SK-N-SH treated with all-trans-retinoic acid at 6 μM for 48 hours (cell line): Measurements from ENCODE around the gene PHF13.

Source experiments
- ATAC-seq: fragments of 200-7000 bp; cut with Tn5 transposase; 3 replicates; pipeline ENCODE4 v1.9.1; 2020; ENCODE audit warnings: mild to moderate bottlenecking, moderate library complexity
- ARNTL ChIP-seq: fragments of 450-650 bp; formaldehyde crosslinking; IDR thresholded peaks from 2 replicates; pipeline ENCODE4 v1.5.0; 2020; ENCODE audit warnings: low read depth, mild to moderate bottlenecking, moderate library complexity, borderline replicate concordance
- BACH2 ChIP-seq: fragments of 250-450 bp; sonication (Bioruptor Pico); IDR thresholded peaks from 2 replicates; pipeline ENCODE4 v1.9.0; 2021; ENCODE audit warnings: mild to moderate bottlenecking, borderline replicate concordance
- CSDC2 ChIP-seq: fragments of 250-450 bp; sonication (Bioruptor Pico); IDR thresholded peaks from 2 replicates; pipeline ENCODE4 v1.5.0; 2020; ENCODE audit warnings: mild to moderate bottlenecking, moderate library complexity
- ESRRG ChIP-seq: fragments of 250-450 bp; sonication (Bioruptor Pico); IDR thresholded peaks from 2 replicates; pipeline ENCODE4 v1.6.1; 2021; ENCODE audit warnings: mild to moderate bottlenecking
- GLIS3 ChIP-seq: fragments of 250-450 bp; sonication (Bioruptor Pico); IDR thresholded peaks from 2 replicates; pipeline ENCODE4 v1.5.0; 2020; ENCODE audit warnings: mild to moderate bottlenecking, moderate library complexity
- ISL1 ChIP-seq: fragments of 250-450 bp; sonication (Bioruptor Pico); IDR thresholded peaks from 2 replicates; pipeline ENCODE4 v2.1.2; 2022; ENCODE audit warnings: mild to moderate bottlenecking, moderate library complexity
- OSR1 ChIP-seq: fragments of 250-450 bp; sonication (Bioruptor Pico); IDR thresholded peaks from 2 replicates; pipeline ENCODE4 v1.8.0; 2022; ENCODE audit warnings: moderate library complexity, mild to moderate bottlenecking, inconsistent platforms
- PPARA ChIP-seq: fragments of 250-450 bp; sonication (Bioruptor Pico); IDR thresholded peaks from 2 replicates; pipeline ENCODE4 v1.5.0; 2020; ENCODE audit warnings: mild to moderate bottlenecking, borderline replicate concordance
- SNAI2 ChIP-seq: fragments of 250-450 bp; sonication (Bioruptor Pico); IDR thresholded peaks from 2 replicates; pipeline ENCODE4 v1.5.0; 2020; ENCODE audit warnings: mild to moderate bottlenecking, moderate library complexity
- TCF4 ChIP-seq: fragments of 250-450 bp; sonication (Bioruptor Pico); IDR thresholded peaks from 2 replicates; pipeline ENCODE4 v1.8.0; 2021; ENCODE audit warnings: mild to moderate bottlenecking, moderate library complexity, borderline replicate concordance
- TOX ChIP-seq: fragments of 250-450 bp; sonication (Bioruptor Pico); IDR thresholded peaks from 2 replicates; pipeline ENCODE4 v1.8.0; 2021; ENCODE audit warnings: mild to moderate bottlenecking, moderate library complexity, borderline replicate concordance
- ZC3H10 ChIP-seq: fragments of 250-450 bp; sonication (Bioruptor Pico); IDR thresholded peaks from 2 replicates; pipeline ENCODE4 v1.5.1; 2021; ENCODE audit warnings: mild to moderate bottlenecking, moderate library complexity
- ZFP3 ChIP-seq: fragments of 250-450 bp; sonication (Bioruptor Pico); IDR thresholded peaks from 2 replicates; pipeline ENCODE4 v1.5.0; 2020; ENCODE audit warnings: mild to moderate bottlenecking, moderate library complexity
- ZNF565 ChIP-seq: fragments of 450-650 bp; formaldehyde crosslinking; conservative IDR thresholded peaks from 2 replicates; pipeline ENCODE4 v1.5.0; 2020; ENCODE audit warnings: low read depth, mild to moderate bottlenecking, moderate library complexity
- ZNF70 ChIP-seq: fragments of 450-650 bp; formaldehyde crosslinking; IDR thresholded peaks from 2 replicates; pipeline ENCODE4 v1.5.0; 2020; ENCODE audit warnings: mild to moderate bottlenecking, moderate library complexity
- ZNF8 ChIP-seq: fragments of 450-650 bp; formaldehyde crosslinking; IDR thresholded peaks from 2 replicates; pipeline ENCODE4 v1.5.0; 2020; ENCODE audit warnings: mild to moderate bottlenecking, moderate library complexity
- TF ChIP-seq, protein P1 (sequence below): fragments of 250-450 bp; sonication (Bioruptor Pico); IDR thresholded peaks from 2 replicates; pipeline ENCODE4 v1.5.1; 2020; ENCODE audit warnings: low read depth, mild to moderate bottlenecking, moderate library complexity
- TF ChIP-seq, protein P2 (sequence below): fragments of 250-450 bp; sonication (Bioruptor Pico); IDR thresholded peaks from 2 replicates; pipeline ENCODE4 v1.5.0; 2020; ENCODE audit warnings: mild to moderate bottlenecking, moderate library complexity
- TF ChIP-seq, protein P3 (sequence below): fragments of 250-450 bp; sonication (Bioruptor Pico); IDR thresholded peaks from 2 replicates; pipeline ENCODE4 v1.5.1; 2021; ENCODE audit warnings: mild to moderate bottlenecking, moderate library complexity

The PHF13 gene

DNA sequence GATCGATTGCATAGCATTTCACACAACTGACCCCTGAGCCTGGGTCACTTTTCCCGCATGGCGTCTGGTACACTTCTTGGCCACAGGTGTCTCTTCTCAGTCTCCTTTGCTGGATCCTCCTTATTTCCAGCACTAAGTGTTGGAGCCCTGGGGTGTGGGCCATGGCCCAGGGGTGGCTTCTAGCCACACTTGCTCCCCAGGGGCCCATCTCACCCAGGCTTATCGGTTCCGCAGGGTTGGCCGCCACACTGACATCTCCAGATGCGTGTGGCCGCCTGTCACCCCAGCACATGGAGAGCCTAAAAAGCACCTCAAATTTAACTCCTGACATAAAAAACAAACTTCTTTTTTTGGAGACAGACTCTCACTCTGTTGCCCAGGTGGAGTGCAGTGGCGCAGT lies 13.5 kb downstream of the PHF13 start (continued):
- TF ChIP-seq, protein P1, sequence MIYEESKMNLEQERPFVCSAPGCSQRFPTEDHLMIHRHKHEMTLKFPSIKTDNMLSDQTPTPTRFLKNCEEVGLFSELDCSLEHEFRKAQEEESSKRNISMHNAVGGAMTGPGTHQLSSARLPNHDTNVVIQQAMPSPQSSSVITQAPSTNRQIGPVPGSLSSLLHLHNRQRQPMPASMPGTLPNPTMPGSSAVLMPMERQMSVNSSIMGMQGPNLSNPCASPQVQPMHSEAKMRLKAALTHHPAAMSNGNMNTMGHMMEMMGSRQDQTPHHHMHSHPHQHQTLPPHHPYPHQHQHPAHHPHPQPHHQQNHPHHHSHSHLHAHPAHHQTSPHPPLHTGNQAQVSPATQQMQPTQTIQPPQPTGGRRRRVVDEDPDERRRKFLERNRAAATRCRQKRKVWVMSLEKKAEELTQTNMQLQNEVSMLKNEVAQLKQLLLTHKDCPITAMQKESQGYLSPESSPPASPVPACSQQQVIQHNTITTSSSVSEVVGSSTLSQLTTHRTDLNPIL (CRISPR knock-in tag) = no peak
- TF ChIP-seq OSR1 (CRISPR knock-in tag) (no peak), BACH2 (CRISPR knock-in tag) (no peak), ZNF8 (CRISPR knock-in tag) (no peak), SNAI2 (CRISPR knock-in tag) (no peak), ZC3H10 (CRISPR knock-in tag) (no peak), CSDC2 (no peak), PPARA (CRISPR knock-in tag) (no peak), ESRRG (CRISPR knock-in tag) (no peak), ARNTL (CRISPR knock-in tag) (no peak)
- TF ChIP-seq, protein P2, sequence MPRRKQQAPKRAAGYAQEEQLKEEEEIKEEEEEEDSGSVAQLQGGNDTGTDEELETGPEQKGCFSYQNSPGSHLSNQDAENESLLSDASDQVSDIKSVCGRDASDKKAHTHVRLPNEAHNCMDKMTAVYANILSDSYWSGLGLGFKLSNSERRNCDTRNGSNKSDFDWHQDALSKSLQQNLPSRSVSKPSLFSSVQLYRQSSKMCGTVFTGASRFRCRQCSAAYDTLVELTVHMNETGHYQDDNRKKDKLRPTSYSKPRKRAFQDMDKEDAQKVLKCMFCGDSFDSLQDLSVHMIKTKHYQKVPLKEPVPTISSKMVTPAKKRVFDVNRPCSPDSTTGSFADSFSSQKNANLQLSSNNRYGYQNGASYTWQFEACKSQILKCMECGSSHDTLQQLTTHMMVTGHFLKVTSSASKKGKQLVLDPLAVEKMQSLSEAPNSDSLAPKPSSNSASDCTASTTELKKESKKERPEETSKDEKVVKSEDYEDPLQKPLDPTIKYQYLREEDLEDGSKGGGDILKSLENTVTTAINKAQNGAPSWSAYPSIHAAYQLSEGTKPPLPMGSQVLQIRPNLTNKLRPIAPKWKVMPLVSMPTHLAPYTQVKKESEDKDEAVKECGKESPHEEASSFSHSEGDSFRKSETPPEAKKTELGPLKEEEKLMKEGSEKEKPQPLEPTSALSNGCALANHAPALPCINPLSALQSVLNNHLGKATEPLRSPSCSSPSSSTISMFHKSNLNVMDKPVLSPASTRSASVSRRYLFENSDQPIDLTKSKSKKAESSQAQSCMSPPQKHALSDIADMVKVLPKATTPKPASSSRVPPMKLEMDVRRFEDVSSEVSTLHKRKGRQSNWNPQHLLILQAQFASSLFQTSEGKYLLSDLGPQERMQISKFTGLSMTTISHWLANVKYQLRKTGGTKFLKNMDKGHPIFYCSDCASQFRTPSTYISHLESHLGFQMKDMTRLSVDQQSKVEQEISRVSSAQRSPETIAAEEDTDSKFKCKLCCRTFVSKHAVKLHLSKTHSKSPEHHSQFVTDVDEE (CRISPR knock-in tag) = no peak

DNA sequence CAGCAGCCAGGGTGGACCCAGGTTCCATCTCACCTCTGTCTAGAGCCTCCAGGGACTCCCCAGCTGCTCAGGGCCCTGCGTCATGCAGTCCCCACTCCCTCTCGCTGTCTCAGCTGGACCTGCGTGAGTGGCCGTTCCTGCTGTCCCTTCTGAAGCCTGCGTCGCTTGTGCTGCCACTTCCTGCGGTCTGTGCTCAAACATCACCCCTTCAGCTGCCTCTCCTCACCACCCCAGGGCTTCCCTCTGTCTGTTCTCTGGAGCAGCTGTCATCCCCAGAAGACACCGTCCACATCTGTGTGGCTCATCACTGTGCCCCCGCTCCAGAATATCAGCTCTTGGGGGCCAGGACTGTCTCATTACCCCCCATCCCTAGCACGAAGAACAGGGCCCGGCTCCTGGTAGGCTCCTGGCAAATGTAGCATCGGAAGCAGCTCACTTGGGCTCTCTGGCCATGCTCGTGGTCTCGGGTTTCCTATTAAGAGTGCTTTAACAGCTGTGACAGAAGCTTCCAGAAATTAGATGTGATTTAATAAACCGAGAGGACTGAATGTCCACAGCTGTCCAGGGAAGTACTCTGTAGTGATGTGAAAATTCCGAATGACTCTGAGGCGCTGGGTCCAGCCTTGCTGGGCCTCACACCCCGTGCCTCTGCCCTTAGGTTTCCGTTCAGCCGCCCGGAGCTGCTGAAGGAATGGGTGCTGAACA lies 14.5 kb downstream of the PHF13 start:
- ATAC-seq = no peak
- TF ChIP-seq BACH2 (CRISPR knock-in tag) = no peak
- TF ChIP-seq PPARA (CRISPR knock-in tag) = no peak
- no peak for TF ChIP-seq ISL1
- TF ChIP-seq ZFP3 (CRISPR knock-in tag) = no peak
- TF ChIP-seq CSDC2 = no peak
- no peak for TF ChIP-seq ZNF565 (CRISPR knock-in tag)

DNA sequence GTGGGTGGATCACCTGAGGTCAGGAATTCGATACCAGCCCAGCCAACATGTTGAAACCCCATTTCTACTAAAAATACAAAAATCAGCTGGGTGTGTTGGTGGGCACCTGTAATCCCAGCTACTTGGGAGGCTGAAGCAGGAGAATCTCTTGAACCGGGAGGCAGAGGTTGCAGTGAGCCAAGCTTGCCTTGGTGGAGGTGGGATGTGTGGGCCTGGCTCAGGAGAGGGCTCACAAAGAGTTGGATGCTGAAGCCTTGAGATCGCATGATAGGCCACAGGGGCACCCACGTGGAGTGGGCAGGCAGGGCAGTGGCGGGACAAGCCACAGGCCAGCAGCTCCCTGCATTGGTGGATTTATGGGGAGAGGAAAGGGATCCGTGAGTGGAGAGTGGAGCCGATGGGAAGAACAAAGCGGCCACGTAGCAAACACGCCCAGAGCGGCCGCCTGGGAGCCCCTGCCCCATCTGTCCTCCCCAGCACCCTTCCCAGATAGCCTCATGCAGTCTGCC lies 15.5 kb downstream of the PHF13 start:
- no peak for ATAC-seq
- TF ChIP-seq ESRRG (CRISPR knock-in tag) = no peak
- no peak for TF ChIP-seq GLIS3 (CRISPR knock-in tag)
- no peak for TF ChIP-seq ZNF70 (CRISPR knock-in tag)
- no peak for TF ChIP-seq TOX (CRISPR knock-in tag)
- TF ChIP-seq, protein P3, sequence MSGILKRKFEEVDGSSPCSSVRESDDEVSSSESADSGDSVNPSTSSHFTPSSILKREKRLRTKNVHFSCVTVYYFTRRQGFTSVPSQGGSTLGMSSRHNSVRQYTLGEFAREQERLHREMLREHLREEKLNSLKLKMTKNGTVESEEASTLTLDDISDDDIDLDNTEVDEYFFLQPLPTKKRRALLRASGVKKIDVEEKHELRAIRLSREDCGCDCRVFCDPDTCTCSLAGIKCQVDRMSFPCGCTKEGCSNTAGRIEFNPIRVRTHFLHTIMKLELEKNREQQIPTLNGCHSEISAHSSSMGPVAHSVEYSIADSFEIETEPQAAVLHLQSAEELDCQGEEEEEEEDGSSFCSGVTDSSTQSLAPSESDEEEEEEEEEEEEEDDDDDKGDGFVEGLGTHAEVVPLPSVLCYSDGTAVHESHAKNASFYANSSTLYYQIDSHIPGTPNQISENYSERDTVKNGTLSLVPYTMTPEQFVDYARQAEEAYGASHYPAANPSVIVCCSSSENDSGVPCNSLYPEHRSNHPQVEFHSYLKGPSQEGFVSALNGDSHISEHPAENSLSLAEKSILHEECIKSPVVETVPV (CRISPR knock-in tag) = no peak
- no peak for TF ChIP-seq ZNF8 (CRISPR knock-in tag)
- no peak for TF ChIP-seq ZNF565 (CRISPR knock-in tag)
- TF ChIP-seq ZC3H10 (CRISPR knock-in tag) = no peak
- TF ChIP-seq PPARA (CRISPR knock-in tag) = no peak

DNA sequence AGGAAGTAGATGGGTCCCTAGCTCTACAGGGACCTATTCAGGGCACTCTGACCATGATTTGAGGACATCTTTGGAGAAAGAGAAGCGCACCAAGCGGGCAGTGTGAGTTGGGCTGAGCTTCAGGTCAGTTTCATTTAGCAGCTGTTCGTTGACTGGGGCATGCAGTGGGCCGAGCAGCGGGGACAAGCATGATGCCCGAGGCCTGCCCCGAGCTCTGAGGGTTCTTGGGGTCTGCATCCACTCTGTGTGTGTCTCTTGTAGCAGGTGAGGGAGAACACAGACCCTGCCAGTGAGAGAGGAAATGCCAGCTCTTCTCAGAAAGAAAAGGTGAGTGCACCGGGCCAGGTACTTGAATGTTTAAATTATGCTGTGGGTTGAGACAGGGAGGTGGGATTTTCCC lies 16.5 kb downstream of the PHF13 start:
- no peak for ATAC-seq
- TF ChIP-seq, protein P1 (CRISPR knock-in tag) = no peak
- no peak for TF ChIP-seq SNAI2 (CRISPR knock-in tag)
- TF ChIP-seq TCF4 (CRISPR knock-in tag) = no peak
- TF ChIP-seq ESRRG (CRISPR knock-in tag) = no peak
- no peak for TF ChIP-seq TOX (CRISPR knock-in tag)
- TF ChIP-seq ZNF8 (CRISPR knock-in tag) = no peak
- no peak for TF ChIP-seq ZFP3 (CRISPR knock-in tag)
